ENCODE results near the gene SCFD2.
A peak's percentile ranks its signal among the peaks of the same experiment; 100 is the strongest.

Gene SCFD2

GRCh38 chr4:52932591-52933470, 433.0 kb downstream of the SCFD2 start:
- Histone ChIP-seq H3K27ac (ENCODE audit: low read length) (no peak overlapping the region), H3K27me3 (ENCODE audit: insufficient read depth, low read length, poor library complexity) (no peaks in the 10 kb centered on the region), H3K4me3 (ENCODE audit: low read depth in 1 of 2, low read length in 2 of 2) (no peak overlapping the region)

DNA sequence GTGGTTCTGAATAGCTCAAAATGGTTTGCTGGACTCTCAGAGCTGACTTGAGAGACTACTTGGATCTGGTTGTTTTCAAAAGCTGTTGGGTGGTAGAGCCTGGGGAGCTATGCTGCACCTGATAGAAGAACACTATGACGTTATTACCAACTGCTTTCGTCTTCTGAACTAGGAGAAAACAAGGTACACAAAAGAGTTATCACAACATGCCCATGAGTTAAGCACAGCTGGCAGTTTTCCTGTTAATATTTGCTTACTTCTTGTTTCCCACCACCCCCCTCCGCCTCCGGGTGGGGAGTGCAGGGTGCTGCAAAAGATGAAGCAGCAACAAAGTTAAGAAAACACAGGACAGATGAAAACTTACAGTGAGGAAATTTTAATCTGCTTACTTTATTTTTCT, 434.6 kb downstream of the SCFD2 start:
- TF ChIP-seq, protein P1, sequence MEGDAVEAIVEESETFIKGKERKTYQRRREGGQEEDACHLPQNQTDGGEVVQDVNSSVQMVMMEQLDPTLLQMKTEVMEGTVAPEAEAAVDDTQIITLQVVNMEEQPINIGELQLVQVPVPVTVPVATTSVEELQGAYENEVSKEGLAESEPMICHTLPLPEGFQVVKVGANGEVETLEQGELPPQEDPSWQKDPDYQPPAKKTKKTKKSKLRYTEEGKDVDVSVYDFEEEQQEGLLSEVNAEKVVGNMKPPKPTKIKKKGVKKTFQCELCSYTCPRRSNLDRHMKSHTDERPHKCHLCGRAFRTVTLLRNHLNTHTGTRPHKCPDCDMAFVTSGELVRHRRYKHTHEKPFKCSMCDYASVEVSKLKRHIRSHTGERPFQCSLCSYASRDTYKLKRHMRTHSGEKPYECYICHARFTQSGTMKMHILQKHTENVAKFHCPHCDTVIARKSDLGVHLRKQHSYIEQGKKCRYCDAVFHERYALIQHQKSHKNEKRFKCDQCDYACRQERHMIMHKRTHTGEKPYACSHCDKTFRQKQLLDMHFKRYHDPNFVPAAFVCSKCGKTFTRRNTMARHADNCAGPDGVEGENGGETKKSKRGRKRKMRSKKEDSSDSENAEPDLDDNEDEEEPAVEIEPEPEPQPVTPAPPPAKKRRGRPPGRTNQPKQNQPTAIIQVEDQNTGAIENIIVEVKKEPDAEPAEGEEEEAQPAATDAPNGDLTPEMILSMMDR (IDR thresholded peaks at IDR 0.05; ENCODE audit: borderline replicate concordance, extremely low read depth, low read length, poor library complexity, severe bottlenecking): no peak
- TF ChIP-seq EZH2 (IDR thresholded peaks at IDR 0.05; ENCODE audit: borderline replicate concordance, low read depth, low read length, severe bottlenecking): no peak
- Histone ChIP-seq H3K9ac (ENCODE audit: low read depth, low read length) (no peak overlapping the region), H3K79me2 (ENCODE audit: insufficient read depth, low read length) (no peaks in the 10 kb centered on the region), H3K27ac (ENCODE audit: low read length) (no peak overlapping the region), H3K4me2 (ENCODE audit: insufficient read depth, low read length) (no peak overlapping the region), H3K36me3 (ENCODE audit: insufficient read depth, low read length) (no peaks in the 10 kb centered on the region), H3K27me3 (ENCODE audit: insufficient read depth, low read length, poor library complexity) (no peaks in the 10 kb centered on the region), H4K20me1 (ENCODE audit: insufficient read depth, low read length) (no peaks in the 10 kb centered on the region), H3K9me3 (ENCODE audit: insufficient read depth, low read length, severe bottlenecking) (no peaks in the 10 kb centered on the region), H3K4me1 (ENCODE audit: insufficient read depth, low read length) (no peaks in the 10 kb centered on the region), H2AFZ (ENCODE audit: low read depth, low read length) (no peak overlapping the region), H3K4me3 (ENCODE audit: low read depth in 1 of 2, low read length in 2 of 2) (no peak overlapping the region)
- no peak for DNase-seq
- no peak for ATAC-seq (ENCODE audit: insufficient read depth, low read depth)

More at GRCh38 chr4:52932591-52933470, 433.0 kb downstream of the SCFD2 start:
- DNase-seq: peak; percentile 10
- TF ChIP-seq EZH2 (IDR thresholded peaks at IDR 0.05; ENCODE audit: borderline replicate concordance, low read depth, low read length, severe bottlenecking): no peak
- TF ChIP-seq, protein P1 (IDR thresholded peaks at IDR 0.05; ENCODE audit: borderline replicate concordance, extremely low read depth, low read length, poor library complexity, severe bottlenecking): no peak
- ATAC-seq (ENCODE audit: insufficient read depth, low read depth): peak; percentile 74
- no peaks in the 10 kb centered on the region for H3K36me3 ChIP-seq (ENCODE audit: insufficient read depth, low read length)
- H3K4me1 ChIP-seq (ENCODE audit: insufficient read depth, low read length): no peaks in the 10 kb centered on the region
- no peak overlapping the region for H2AFZ ChIP-seq (ENCODE audit: low read depth, low read length)
- no peak overlapping the region for H3K9ac ChIP-seq (ENCODE audit: low read depth, low read length)
- no peaks in the 10 kb centered on the region for H3K79me2 ChIP-seq (ENCODE audit: insufficient read depth, low read length)
- H4K20me1 ChIP-seq (ENCODE audit: insufficient read depth, low read length): no peaks in the 10 kb centered on the region
- no peak overlapping the region for H3K4me2 ChIP-seq (ENCODE audit: insufficient read depth, low read length)
- H3K9me3 ChIP-seq (ENCODE audit: insufficient read depth, low read length, severe bottlenecking): no peaks in the 10 kb centered on the region

GRCh38 chr4:52926196-52926974, 439.5 kb downstream of the SCFD2 start:
- no peak overlapping the region for H3K4me2 ChIP-seq (ENCODE audit: insufficient read depth, low read length)
- H3K79me2 ChIP-seq (ENCODE audit: insufficient read depth, low read length): no peaks in the 10 kb centered on the region
- no peaks in the 10 kb centered on the region for H3K27me3 ChIP-seq (ENCODE audit: insufficient read depth, low read length, poor library complexity)
- ATAC-seq (ENCODE audit: insufficient read depth, low read depth) (no peak), DNase-seq (no peak)
- no peaks in the 10 kb centered on the region for H3K36me3 ChIP-seq (ENCODE audit: insufficient read depth, low read length)
- no peaks in the 10 kb centered on the region for H3K9me3 ChIP-seq (ENCODE audit: insufficient read depth, low read length, severe bottlenecking)
- no peaks in the 10 kb centered on the region for H3K4me1 ChIP-seq (ENCODE audit: insufficient read depth, low read length)
- H2AFZ ChIP-seq (ENCODE audit: low read depth, low read length): no peak overlapping the region
- no peak overlapping the region for H3K9ac ChIP-seq (ENCODE audit: low read depth, low read length)
- H3K4me3 ChIP-seq (ENCODE audit: low read depth in 1 of 2, low read length in 2 of 2): no peak overlapping the region
- TF ChIP-seq, protein P1 (IDR thresholded peaks at IDR 0.05; ENCODE audit: borderline replicate concordance, extremely low read depth, low read length, poor library complexity, severe bottlenecking): no peak
- TF ChIP-seq EZH2 (IDR thresholded peaks at IDR 0.05; ENCODE audit: borderline replicate concordance, low read depth, low read length, severe bottlenecking): no peak
- H4K20me1 ChIP-seq (ENCODE audit: insufficient read depth, low read length): no peaks in the 10 kb centered on the region
- H3K27ac ChIP-seq (ENCODE audit: low read length): no peak overlapping the region

Measured in DND-41 (cell line).